Trophoblast cell (in vitro differentiated cells and primary cell): Measurements from ENCODE around the gene ZNF99. TPM values are rescaled to one million over a fixed set of nuclear protein-coding genes. Genes with fewer than 3 reads are reported as not detected.

Source experiments
- DNase-seq, 2 donors: peaks; one replicate each; pipeline ENCODE4 v3.0.0-alpha.2; 2016
- H2AFZ ChIP-seq: 2 replicates; pipeline ENCODE4 v1.6.1; 2013; ENCODE audit warnings: low read length, moderate library complexity, mild to moderate bottlenecking; ENCODE audit not compliant: insufficient read depth, poor library complexity
- H2AK5ac ChIP-seq: 2 replicates; pipeline ENCODE4 v1.6.1; 2013; ENCODE audit warnings: mild to moderate bottlenecking, low read length
- H2BK120ac ChIP-seq: 2 replicates; pipeline ENCODE4 v1.6.1; 2013; ENCODE audit warnings: low read length, mild to moderate bottlenecking, moderate library complexity; ENCODE audit not compliant: insufficient read depth, poor library complexity
- H2BK12ac ChIP-seq: 2 replicates; pipeline ENCODE4 v1.6.1; 2013; ENCODE audit warnings: mild to moderate bottlenecking, low read length, moderate library complexity
- H2BK5ac ChIP-seq: 2 replicates; pipeline ENCODE4 v1.6.1; 2013; ENCODE audit warnings: low read length, low read depth, moderate library complexity, mild to moderate bottlenecking; ENCODE audit not compliant: poor library complexity
- H3K14ac ChIP-seq: 2 replicates; pipeline ENCODE4 v1.6.1; 2013; ENCODE audit warnings: mild to moderate bottlenecking, low read length
- H3K18ac ChIP-seq: 2 replicates; pipeline ENCODE4 v1.6.1; 2013; ENCODE audit warnings: mild to moderate bottlenecking, low read length
- H3K23ac ChIP-seq: 2 replicates; pipeline ENCODE4 v1.6.1; 2013; ENCODE audit warnings: low read length
- H3K27ac ChIP-seq: 2 replicates; pipeline ENCODE4 v1.5.1; 2013; ENCODE audit warnings: low read depth, mild to moderate bottlenecking, inconsistent platforms, low read length, moderate library complexity
- H3K27me3 ChIP-seq: 2 replicates; pipeline ENCODE4 v1.6.1; 2013; ENCODE audit warnings: inconsistent platforms, mild to moderate bottlenecking, low read length, moderate library complexity; ENCODE audit not compliant: insufficient read depth
- H3K36me3 ChIP-seq, 2 experiments: 1 replicate in 1 of 2; 2 replicates in 1 of 2; pipeline ENCODE4 v1.6.1; 2013; ENCODE audit warnings: low read length in 2 of 2, mild to moderate bottlenecking in 2 of 2, moderate library complexity in 1 of 2; ENCODE audit not compliant: insufficient read depth in 2 of 2, control insufficient read depth in 1 of 2
- H3K4ac ChIP-seq: 2 replicates; pipeline ENCODE4 v1.6.1; 2013; ENCODE audit warnings: low read depth, mild to moderate bottlenecking, low read length, moderate library complexity
- H3K4me1 ChIP-seq, 2 experiments: 1 replicate in 1 of 2; 2 replicates in 1 of 2; pipeline ENCODE4 v1.6.1; 2013; ENCODE audit warnings: low read length in 2 of 2, mild to moderate bottlenecking in 2 of 2, moderate library complexity in 1 of 2; ENCODE audit not compliant: insufficient read depth in 2 of 2, control insufficient read depth in 1 of 2
- H3K4me2 ChIP-seq: 2 replicates; pipeline ENCODE4 v1.6.1; 2013; ENCODE audit warnings: inconsistent platforms, mild to moderate bottlenecking, low read length, moderate library complexity
- H3K4me3 ChIP-seq: 2 replicates; pipeline ENCODE4 v1.5.1; 2013; ENCODE audit warnings: mild to moderate bottlenecking, low read depth, low read length, inconsistent platforms
- H3K79me1 ChIP-seq: one replicate; pipeline ENCODE4 v1.6.1; 2013; ENCODE audit warnings: low read length
- H3K79me2 ChIP-seq: 2 replicates; pipeline ENCODE4 v1.6.1; 2013; ENCODE audit warnings: low read length, mild to moderate bottlenecking; ENCODE audit not compliant: control insufficient read depth, insufficient read depth, poor library complexity
- H3K9ac ChIP-seq: 2 replicates; pipeline ENCODE4 v1.6.1; 2013; ENCODE audit warnings: mild to moderate bottlenecking, low read length
- H3K9me3 ChIP-seq: 2 replicates; pipeline ENCODE4 v1.6.1; 2013; ENCODE audit warnings: low read depth, mild to moderate bottlenecking, control low read depth, inconsistent platforms, low read length; ENCODE audit not compliant: insufficient read depth
- H4K12ac ChIP-seq: 2 replicates; pipeline ENCODE4 v1.6.1; 2013; ENCODE audit warnings: low read depth, mild to moderate bottlenecking, low read length, moderate library complexity
- H4K8ac ChIP-seq: 2 replicates; pipeline ENCODE4 v1.6.1; 2013; ENCODE audit warnings: low read depth, mild to moderate bottlenecking, low read length, moderate library complexity
- H4K91ac ChIP-seq: one replicate; pipeline ENCODE4 v1.6.1; 2013; ENCODE audit warnings: low read depth, mild to moderate bottlenecking, low read length, moderate library complexity
- WGBS: extraction: QIAGEN DNeasy Blood & Tissue Kit; methylation state at CpG from one replicate; pipeline ENCODE4 v1.1.7; 2013; ENCODE audit warnings: missing lambda C conversion rate; ENCODE audit not compliant: insufficient read length, insufficient coverage; ENCODE audit errors: extremely low coverage; 5-methylcytosine and 5-hydroxymethylcytosine counted together
- polyA plus RNA-seq: library from polyadenylated mRNA; stranded (reverse); fragments of 200-250 nt; gene quantifications from 2 replicates; pipeline ENCODE4 v1.2.3, GENCODE V29; 2013

ZNF99 gene
- not detected in 2 replicates for polyA plus RNA-seq

DNA sequence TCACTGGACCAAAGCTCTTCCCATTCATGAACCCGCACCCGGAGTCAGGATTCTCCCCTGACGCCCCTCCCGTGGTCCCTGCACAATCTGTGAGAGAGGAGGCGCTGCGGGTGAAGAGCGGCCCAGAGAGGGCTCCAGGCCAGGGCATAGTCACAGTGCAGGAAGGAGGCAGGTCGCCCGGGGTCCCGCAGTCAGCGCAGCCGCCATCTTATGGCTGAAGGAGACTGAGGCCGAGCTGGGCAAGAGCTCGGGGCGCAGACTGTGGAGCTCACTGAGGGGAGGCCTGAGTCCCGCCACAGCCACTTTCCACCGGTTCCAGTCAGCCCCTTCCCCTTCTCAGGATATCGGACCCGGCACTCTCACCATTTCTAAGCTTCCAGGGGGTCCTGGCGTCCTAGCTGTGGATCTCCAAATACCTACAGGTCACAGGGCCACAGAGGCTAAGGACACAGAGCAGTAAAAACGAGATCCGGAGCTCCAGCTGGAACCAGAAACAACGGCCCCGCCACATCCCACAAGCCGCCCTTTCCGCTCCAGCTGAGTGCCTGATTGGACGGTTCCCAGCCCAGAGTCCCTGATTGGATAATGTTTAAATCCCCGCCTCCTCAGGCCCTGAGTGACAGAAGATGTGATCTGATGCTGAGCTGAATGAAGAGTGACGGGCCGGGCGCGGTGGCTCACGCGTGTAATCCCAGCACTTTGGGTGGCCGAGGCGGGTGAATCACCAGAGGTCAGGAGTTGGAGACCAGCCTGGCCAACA, at the start of gene ZNF99:
Gene ZNF99 (minus strand): TSS at position 501 of the 760 bp plus-strand sequence. CDS start 135 bp downstream, at position 366.
- no peaks in the 10 kb centered on the region for H3K36me3 ChIP-seq

DNA sequence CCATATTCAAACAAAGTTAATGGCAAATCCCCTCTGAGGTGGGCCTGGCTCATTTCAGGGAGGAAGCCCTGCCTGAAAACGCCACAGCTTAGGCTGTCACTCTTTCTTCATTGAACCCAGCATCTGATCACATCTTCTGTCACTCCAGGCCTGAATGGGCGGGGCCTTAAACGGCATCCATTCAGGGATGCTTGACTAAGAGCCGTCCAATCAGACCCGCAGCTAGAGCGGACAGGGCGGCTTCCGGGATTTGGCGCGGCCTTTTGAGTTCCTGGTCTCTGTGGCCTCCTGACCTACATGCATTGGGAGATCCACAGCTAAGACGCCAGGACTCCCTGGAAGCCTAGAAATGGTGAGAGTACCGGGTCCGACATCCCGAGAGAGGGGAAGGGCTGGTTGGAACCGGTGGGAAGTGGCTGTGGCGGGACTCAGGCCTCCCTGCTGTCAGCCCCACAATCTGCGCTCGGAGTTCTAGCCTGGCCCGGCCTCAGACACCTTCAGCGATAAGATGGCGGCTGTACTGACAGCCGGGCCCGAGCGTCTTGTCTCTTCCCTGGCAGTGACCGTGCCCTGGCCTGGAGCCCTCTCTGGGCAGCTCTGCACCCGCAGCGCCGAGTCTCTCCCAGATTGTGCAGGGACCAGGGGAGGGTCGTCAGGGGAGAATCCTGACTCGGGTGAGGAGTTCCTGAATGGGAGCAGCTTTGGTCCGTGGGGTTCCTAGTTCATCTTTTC, 48.2 kb upstream of the ZNF99 start, which contains the start of gene ZNF723:
Gene ZNF723 (plus strand): TSS at position 261 of the 732 bp plus-strand sequence. CDS start 89 bp downstream, at position 350.
- Histone ChIP-seq H3K36me3 (no peaks in the 10 kb centered on the region), H3K27me3 (no peaks in the 10 kb centered on the region), H2AFZ (no peak within 1 kb of the TSS), H3K9me3 (peaks cover 23% of the 10 kb centered on the region), H2BK5ac (no peak within 1 kb of the TSS), H3K4me1 (no peaks in the 10 kb centered on the region), H3K27ac (no peak within 1 kb of the TSS), H3K79me1 (no peaks in the 10 kb centered on the region), H2AK5ac (no peak within 1 kb of the TSS), H3K14ac (no peak within 1 kb of the TSS), H2BK12ac (no peak within 1 kb of the TSS), H3K18ac (no peak within 1 kb of the TSS), H3K79me2 (no peaks in the 10 kb centered on the region), H3K4ac (no peak within 1 kb of the TSS), H3K4me2 (no peak within 1 kb of the TSS), H2BK120ac (no peak within 1 kb of the TSS), H3K23ac (no peak within 1 kb of the TSS), H4K91ac (no peak within 1 kb of the TSS), H3K9ac (no peak within 1 kb of the TSS), H4K8ac (no peak within 1 kb of the TSS), H3K4me3 (no peak within 1 kb of the TSS), H4K12ac (no peak within 1 kb of the TSS)
- DNase-seq = peak in 1 of 2 donors; percentile 22
- whole genome bisulfite sequencing = no CpG with 5 or more reads among the region's 31 CpGs

More for the DNA sequence above, at the start of gene ZNF99:
- peak; percentile 60 to 69 for DNase-seq
- Histone ChIP-seq H2AFZ (no peak within 1 kb of the TSS), H3K27me3 (no peaks in the 10 kb centered on the region), H2AK5ac (no peak within 1 kb of the TSS), H3K4me2 (no peak within 1 kb of the TSS), H3K4me3 (no peak within 1 kb of the TSS), H3K79me1 (no peaks in the 10 kb centered on the region), H3K4me1 (no peaks in the 10 kb centered on the region), H4K8ac (no peak within 1 kb of the TSS), H2BK12ac (no peak within 1 kb of the TSS), H3K4ac (no peak within 1 kb of the TSS), H4K91ac (no peak within 1 kb of the TSS), H3K9ac (no peak within 1 kb of the TSS), H4K12ac (no peak within 1 kb of the TSS), H2BK120ac (no peak within 1 kb of the TSS), H3K23ac (no peak within 1 kb of the TSS), H3K9me3 (peaks cover 15% of the 10 kb centered on the region), H3K18ac (no peak within 1 kb of the TSS), H3K79me2 (no peaks in the 10 kb centered on the region), H2BK5ac (no peak within 1 kb of the TSS), H3K27ac (no peak within 1 kb of the TSS), H3K14ac (no peak within 1 kb of the TSS)
- no CpG with 5 or more reads among the region's 36 CpGs for WGBS

DNA sequence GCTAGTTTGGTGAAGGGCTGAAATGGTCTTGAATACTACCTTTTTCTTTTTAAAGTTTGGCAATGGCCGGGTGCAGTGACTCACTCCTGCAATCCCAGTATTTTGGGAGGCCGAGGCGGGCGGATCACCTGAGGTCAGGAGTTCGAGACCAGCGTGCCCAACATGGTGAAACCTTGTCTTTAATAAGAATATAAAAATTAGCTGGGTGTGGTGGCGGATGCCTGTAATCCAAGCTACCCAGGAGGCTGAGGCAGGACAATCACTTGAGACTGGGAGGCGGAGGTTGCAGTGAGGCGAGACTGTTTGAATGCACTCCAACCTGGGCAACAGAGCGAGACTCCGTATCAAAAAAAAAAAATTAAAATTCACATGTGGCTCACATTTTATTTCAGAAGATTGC, 47.3 kb upstream of the ZNF99 start:
- Histone ChIP-seq H3K4me1 (no peaks in the 10 kb centered on the region), H3K36me3 (no peaks in the 10 kb centered on the region), H3K27ac (no peak overlapping the region), H3K4ac (no peak overlapping the region), H3K4me2 (no peak overlapping the region), H3K79me2 (no peaks in the 10 kb centered on the region), H2AK5ac (no peak overlapping the region), H2BK12ac (no peak overlapping the region), H4K91ac (no peak overlapping the region), H3K27me3 (no peaks in the 10 kb centered on the region), H3K4me3 (no peak overlapping the region), H3K23ac (no peak overlapping the region), H4K12ac (no peak overlapping the region), H3K9me3 (peaks cover 23% of the 10 kb centered on the region), H3K79me1 (no peaks in the 10 kb centered on the region), H2BK5ac (no peak overlapping the region), H2BK120ac (no peak overlapping the region), H3K9ac (no peak overlapping the region), H4K8ac (no peak overlapping the region), H3K18ac (no peak overlapping the region), H2AFZ (no peak overlapping the region), H3K14ac (no peak overlapping the region)
- WGBS = no CpG with 5 or more reads among the region's 11 CpGs
- DNase-seq = no peak

DNA sequence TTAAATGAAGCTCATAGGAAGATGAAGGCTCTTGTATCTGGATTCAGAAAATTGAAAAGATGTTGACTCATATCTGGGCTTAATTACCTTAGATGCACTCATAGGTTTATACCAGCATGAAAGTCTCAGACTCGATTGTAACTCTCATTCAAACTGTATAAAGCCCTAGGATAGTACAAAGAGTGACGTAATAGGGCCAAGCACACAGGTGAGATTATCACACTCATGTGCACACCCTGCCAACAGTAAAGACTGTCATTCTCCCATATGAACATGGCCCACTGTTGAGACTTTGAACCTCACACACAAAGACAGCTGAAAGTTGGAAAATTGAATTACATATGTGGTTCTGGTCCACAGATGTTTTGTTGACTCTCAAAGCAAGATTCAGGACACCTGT, 30.2 kb upstream of the ZNF99 start:
- H3K27me3 ChIP-seq = no peaks in the 10 kb centered on the region
- no CpG with 5 or more reads among the region's 2 CpGs for WGBS
- no peak overlapping the region for H3K23ac ChIP-seq
- no peak for DNase-seq
- no peak overlapping the region for H2AFZ ChIP-seq
- H3K4me3 ChIP-seq = no peak overlapping the region
- no peaks in the 10 kb centered on the region for H3K4me1 ChIP-seq
- H3K27ac ChIP-seq = no peak overlapping the region
- no peak overlapping the region for H4K8ac ChIP-seq
- H4K12ac ChIP-seq = no peak overlapping the region
- no peak overlapping the region for H3K14ac ChIP-seq
- H3K79me1 ChIP-seq = no peaks in the 10 kb centered on the region
- H3K4ac ChIP-seq = no peak overlapping the region
- H3K4me2 ChIP-seq = no peak overlapping the region
- peaks cover 42% of the 10 kb centered on the region for H3K9me3 ChIP-seq
- no peak overlapping the region for H2BK12ac ChIP-seq
- no peaks in the 10 kb centered on the region for H3K36me3 ChIP-seq
- H2BK5ac ChIP-seq = no peak overlapping the region
- no peak overlapping the region for H2AK5ac ChIP-seq
- no peak overlapping the region for H4K91ac ChIP-seq
- no peak overlapping the region for H3K9ac ChIP-seq
- H3K18ac ChIP-seq = no peak overlapping the region
- H3K79me2 ChIP-seq = no peaks in the 10 kb centered on the region
- no peak overlapping the region for H2BK120ac ChIP-seq
